Activated CD4-positive, CD25-positive, alpha-beta regulatory T cell (primary cell): ENCODE results near the gene IL17D.
"Not testable (repeated sequence)": the region's sequence is repeated elsewhere in the genome, so short reads cannot be mapped to it uniquely, and the experiment has no call there.

Source experiments
- DNase-seq, 4 experiments: peaks; one replicate each; lab custom pipeline; 2025; lab: John Stamatoyannopoulos, UW

Gene IL17D

GRCh38 chr13:20719783-20720182 lies 16.3 kb downstream of the IL17D start:
- DNase-seq = no peak

- DNase-seq = no peak
Measured at GRCh38 chr13:20720499-20720898, 17.0 kb downstream of the IL17D start.

DNA sequence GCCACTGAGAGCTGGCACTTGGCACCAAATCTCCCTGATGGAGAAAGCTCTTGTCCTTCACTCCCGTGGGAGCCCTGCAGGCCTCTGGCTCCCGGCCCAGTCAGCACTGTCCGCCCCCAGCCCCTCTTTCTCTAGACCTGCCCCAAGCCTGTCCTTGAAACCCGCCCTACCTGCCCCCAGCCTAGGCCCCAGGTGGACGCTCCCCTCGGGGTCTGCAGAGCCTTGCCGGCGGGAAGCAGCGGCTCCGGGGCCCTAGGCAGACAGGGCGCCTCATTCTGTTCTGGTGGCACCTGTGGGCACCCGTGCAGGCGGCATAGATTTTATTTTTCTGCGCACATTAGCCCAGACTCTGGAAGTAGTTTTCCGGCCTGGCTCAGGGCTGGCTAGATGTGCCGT lies 17.6 kb downstream of the IL17D start:
- no peak for DNase-seq

DNA sequence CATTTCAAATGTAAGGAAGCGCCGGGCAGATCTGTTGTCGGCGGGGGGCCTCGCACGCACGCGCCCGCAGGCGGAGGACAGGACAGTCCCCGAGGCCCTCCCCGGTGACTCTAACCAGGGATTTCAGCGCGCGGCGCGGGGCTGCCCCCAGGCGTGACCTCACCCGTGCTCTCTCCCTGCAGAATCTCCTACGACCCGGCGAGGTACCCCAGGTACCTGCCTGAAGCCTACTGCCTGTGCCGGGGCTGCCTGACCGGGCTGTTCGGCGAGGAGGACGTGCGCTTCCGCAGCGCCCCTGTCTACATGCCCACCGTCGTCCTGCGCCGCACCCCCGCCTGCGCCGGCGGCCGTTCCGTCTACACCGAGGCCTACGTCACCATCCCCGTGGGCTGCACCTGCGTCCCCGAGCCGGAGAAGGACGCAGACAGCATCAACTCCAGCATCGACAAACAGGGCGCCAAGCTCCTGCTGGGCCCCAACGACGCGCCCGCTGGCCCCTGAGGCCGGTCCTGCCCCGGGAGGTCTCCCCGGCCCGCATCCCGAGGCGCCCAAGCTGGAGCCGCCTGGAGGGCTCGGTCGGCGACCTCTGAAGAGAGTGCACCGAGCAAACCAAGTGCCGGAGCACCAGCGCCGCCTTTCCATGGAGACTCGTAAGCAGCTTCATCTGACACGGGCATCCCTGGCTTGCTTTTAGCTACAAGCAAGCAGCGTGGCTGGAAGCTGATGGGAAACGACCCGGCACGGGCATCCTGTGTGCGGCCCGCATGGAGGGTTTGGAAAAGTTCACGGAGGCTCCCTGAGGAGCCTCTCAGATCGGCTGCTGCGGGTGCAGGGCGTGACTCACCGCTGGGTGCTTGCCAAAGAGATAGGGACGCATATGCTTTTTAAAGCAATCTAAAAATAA lies 18.2 kb downstream of the IL17D start:
- DNase-seq = no peak

GRCh38 chr13:20727856-20728255 lies 24.4 kb downstream of the IL17D start:
- no peak for DNase-seq

GRCh38 chr13:20728579-20729311 lies 25.2 kb downstream of the IL17D start:
- no peak for DNase-seq

DNA sequence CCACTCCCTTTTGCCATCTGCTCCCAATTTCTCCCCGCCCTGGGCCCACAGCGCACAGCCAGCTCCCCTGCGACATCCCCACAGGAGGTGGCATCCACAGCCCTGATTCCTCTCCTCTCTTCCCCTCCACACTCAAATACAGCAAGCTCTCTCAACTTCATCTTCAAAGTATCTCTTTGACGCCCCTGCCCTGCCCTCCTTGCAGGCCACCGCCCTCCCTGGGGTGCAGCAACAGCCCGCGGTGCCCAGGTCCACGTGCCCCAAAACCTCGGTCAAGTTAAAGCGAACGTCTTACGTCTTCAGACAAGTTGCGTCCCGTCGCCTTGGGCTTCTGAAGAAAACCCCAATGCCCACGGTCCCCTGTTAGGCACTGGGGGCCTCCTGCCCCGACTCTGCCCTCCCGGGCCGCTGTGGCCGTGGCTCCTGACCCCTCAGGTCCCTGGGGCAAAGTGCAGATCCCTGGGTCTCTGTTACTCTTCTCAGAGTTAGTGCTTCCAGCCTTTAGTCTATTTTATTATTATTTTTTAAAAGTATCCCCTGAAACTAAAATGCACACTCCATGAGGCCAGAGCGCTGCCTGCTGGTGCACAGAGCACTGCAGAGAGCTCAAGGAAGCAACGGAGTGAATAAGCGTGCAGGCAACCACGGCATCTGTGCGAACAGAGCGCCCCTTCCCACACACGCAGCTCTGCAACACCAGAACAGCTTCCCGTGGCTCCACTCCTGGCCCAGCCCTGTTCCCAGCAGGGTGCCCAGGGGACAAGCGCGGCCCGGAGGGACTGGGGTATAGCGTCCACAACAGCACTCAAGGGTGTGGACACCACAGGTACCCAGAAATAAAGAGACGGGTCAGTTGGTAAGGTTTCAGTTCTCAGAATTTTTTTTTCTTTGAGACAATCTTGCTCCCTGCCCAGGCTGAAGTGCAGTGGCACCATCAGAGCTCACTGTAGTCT lies 26.4 kb downstream of the IL17D start:
- no peak for DNase-seq

DNA sequence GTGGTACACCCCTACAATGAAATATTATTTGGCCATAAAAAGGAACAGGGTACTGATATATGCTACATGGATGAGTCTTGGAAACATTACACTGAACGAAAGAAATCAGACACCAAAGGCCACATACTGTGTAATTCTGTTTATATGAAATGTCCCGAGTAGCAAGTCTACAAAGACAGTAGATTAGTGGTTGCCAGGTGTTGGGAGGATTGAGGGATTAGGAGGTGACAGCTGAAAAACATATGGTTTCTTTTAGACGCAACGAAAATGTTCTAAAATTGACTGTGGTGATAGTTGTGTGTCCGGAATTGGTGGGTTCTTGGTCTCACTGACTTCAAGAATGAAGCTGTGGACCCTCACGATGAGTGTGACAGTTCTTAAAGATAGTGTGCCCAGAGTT lies 35.1 kb downstream of the IL17D start:
- no peak for DNase-seq

DNA sequence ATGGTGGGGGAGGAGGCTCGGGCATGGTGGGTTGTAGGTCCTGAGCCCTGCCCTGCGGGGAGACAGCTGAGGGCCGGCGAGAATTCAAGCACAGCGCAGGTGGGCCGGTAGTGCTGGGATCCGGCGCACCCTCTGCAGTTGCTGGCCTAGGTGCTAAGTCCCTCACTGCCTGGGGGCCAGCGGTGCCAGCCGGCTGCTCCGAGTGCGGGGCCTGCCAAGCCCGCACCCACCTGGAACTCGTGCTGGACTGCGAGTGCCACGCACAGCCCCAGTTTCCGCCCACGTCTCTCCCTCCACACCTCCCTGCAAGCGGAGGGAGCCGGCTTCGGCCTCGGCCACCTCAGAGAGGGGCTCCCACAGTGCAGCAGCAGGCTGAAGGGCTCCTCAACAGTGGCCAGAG lies 36.5 kb downstream of the IL17D start:
- DNase-seq = no peak

DNA sequence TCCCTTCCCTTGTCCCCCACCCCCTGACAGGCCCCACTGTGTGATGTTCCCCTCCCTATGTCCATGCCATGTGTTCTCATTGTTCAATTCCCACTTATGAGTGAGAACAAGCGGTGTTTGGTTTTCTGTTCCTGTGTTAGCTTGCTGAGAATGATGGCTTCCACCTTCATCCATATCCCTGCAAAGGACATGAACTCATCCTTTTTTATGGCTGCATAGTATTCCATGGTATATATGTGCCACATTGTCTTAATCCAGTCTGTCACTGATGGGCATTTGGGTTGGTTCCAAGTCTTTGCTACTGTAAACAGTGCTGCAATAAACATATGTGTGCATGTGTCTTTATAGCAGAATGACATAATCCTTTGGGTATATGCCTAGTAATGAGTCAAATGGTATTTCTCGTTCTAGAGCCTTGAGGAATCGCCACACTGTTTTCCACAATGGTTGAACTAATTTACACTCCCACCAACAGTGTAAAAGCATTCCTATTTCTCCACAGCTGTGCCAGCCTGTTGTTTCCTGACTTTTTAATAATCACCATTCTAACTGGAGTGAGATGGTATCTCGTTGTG lies 40.4 kb downstream of the IL17D start:
- DNase-seq = not testable (repeated sequence)

- no peak for DNase-seq
Measured at GRCh38 chr13:20749377-20749776, 45.9 kb downstream of the IL17D start.

- DNase-seq = no peak
Measured at GRCh38 chr13:20754009-20754408, 50.5 kb downstream of the IL17D start.

GRCh38 chr13:20760872-20761271 lies 57.4 kb downstream of the IL17D start:
- DNase-seq = no peak

DNA sequence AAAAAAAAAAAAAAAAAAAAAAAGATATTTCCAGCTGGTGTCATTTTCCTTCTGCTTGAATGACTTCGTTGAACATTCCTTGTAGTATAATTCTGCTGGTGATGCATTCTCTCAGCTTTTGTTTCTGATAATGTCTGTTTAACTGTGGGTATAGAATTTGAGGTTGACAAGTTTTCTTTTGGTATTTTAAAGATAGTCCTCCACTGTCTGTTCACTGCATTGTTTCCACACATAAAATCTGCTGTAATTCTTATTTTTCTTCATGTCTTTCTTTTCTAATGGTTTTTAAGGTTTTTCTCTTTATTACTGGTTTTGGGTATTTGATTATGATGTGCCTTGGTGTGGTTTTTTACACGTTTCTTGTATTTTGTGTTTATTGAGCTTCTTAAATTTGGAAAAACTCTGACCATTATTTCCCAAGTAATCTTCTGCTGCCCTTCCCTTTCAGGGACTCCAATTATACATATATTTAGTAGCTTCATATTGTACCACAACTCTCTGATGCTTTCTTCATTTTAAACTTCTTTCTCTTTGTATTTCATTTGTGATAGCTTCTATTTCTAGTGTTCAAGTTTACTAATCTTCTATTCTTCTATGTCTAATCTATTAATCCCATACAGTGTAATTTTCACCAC lies 63.9 kb downstream of the IL17D start:
- DNase-seq = no peak

DNA sequence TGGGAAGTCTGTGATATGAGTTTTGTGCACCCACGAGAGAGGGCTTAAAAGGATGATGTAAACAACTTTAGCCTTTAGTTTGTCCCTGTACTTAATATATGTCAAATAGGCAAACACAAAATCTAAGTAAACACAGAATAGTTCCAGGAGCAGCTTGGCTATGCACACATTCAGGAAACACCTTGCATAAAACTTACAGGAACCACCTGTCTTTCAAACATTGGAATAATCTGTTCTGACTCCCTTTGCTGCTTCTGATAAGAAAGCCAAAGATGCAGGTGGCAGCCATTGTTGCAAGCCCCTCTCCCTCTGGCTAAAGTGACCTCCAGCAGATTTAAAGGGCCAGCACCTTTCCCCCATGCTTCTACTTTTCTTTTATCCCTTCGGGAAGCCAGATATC lies 65.6 kb downstream of the IL17D start:
- DNase-seq = no peak

- DNase-seq = no peak
Measured at GRCh38 chr13:20769834-20770233, 66.3 kb downstream of the IL17D start.
